Left forelimb (tissue), 1 donor: ENCODE results near the gene SLC5A4.
"Not testable (repeated sequence)": the region's sequence is repeated elsewhere in the genome, so short reads cannot be mapped to it uniquely, and the experiment has no call there.

ENCODE experiments used
- DNase-seq: peaks from one replicate; pipeline ENCODE4 v3.0.0-alpha.2; 2018; ENCODE audit warnings: low spot score

Gene SLC5A4

GRCh38 chr22:32199961-32200360, 55.2 kb downstream of the SLC5A4 start:
- DNase-seq, result no peak

- DNase-seq, result no peak
These were observed 55.8 kb downstream of the SLC5A4 start for GRCh38 chr22:32199341-32199740.

- not testable (repeated sequence) for DNase-seq
These were observed 57.5 kb downstream of the SLC5A4 start for GRCh38 chr22:32197553-32198226.

- not testable (repeated sequence) for DNase-seq
These were observed 59.2 kb downstream of the SLC5A4 start for GRCh38 chr22:32195900-32196299.

- not testable (repeated sequence) for DNase-seq
These were observed 61.8 kb downstream of the SLC5A4 start for GRCh38 chr22:32193346-32193745.

- DNase-seq, result not testable (repeated sequence)
These were observed 64.1 kb downstream of the SLC5A4 start for GRCh38 chr22:32191021-32191420.

- DNase-seq, result no peak
These were observed 69.3 kb downstream of the SLC5A4 start for GRCh38 chr22:32185821-32186220.

- DNase-seq, result no peak
These were observed 71.5 kb downstream of the SLC5A4 start for GRCh38 chr22:32183625-32184024.

GRCh38 chr22:32181043-32181442, 74.1 kb downstream of the SLC5A4 start:
- no peak for DNase-seq

- no peak for DNase-seq
These were observed 77.9 kb downstream of the SLC5A4 start for GRCh38 chr22:32177221-32177765.

- DNase-seq, result no peak
These were observed 79.2 kb downstream of the SLC5A4 start for GRCh38 chr22:32175683-32176644.

- no peak for DNase-seq
These were observed 80.0 kb downstream of the SLC5A4 start for GRCh38 chr22:32175115-32175514.
